Neural cell (in vitro differentiated cells): Measurements from ENCODE around the gene TENT5A.
"Not testable (repeated sequence)": the region's sequence is repeated elsewhere in the genome, so short reads cannot be mapped to it uniquely, and the experiment has no call there.

Experiments used
- CTCF ChIP-seq: fragments of 450-650 bp; IDR thresholded peaks from 2 replicates; pipeline ENCODE4 v1.5.1; 2014; ENCODE audit warnings: antibody characterized with exemption, mild to moderate bottlenecking, moderate library complexity; ENCODE audit not compliant: poor library complexity, severe bottlenecking
- EZH2 ChIP-seq: fragments of 200-600, 300-800 bp; shearing (Covaris generic), sonication (generic); IDR thresholded peaks from 2 replicates; pipeline ENCODE4 v1.6.1; 2014; ENCODE audit warnings: antibody characterized with exemption, low read length, borderline replicate concordance, mild to moderate bottlenecking; ENCODE audit not compliant: insufficient read depth, poor library complexity, severe bottlenecking
- POLR2AphosphoS5 ChIP-seq: IDR thresholded peaks from 2 replicates; pipeline ENCODE4 v1.6.1; 2012
- RAD21 ChIP-seq: fragments of 450-650 bp; conservative IDR thresholded peaks from 2 replicates; pipeline ENCODE4 v1.6.1; 2014; ENCODE audit warnings: antibody characterized with exemption, mild to moderate bottlenecking, moderate library complexity
- TAF1 ChIP-seq: IDR thresholded peaks from 2 replicates; pipeline ENCODE4 v1.6.1; 2012; ENCODE audit warnings: low read depth

- TF ChIP-seq CTCF, EZH2, TAF1, POLR2AphosphoS5, RAD21: not testable (repeated sequence)
These were observed 11.9 kb downstream of the TENT5A start for GRCh38 chr6:81740591-81740990.
